Tibial nerve (tissue), 4 donors: ENCODE results near the gene MAML3. TPM values are rescaled to one million over a fixed set of nuclear protein-coding genes. Genes with fewer than 3 reads are reported as not detected.

ENCODE experiments used
- DNase-seq, 2 donors: peaks; one replicate each; pipeline ENCODE4 v3.0.0-alpha.2; 2019; ENCODE audit warnings: low spot score in 2 of 2
- H3K27ac ChIP-seq, 4 donors: fragments of 200-600 bp; sonication (generic) in 3 of 4; one replicate each; pipeline ENCODE4 v1.5.1; 2017 to 2019; ENCODE audit warnings: mild to moderate bottlenecking in 1 of 4
- H3K27me3 ChIP-seq, 2 donors: fragments of 200-600 bp; sonication (generic) in 1 of 2; one replicate each; pipeline versions ENCODE4 v1.5.1 to v1.6.0; 2017 to 2019
- H3K36me3 ChIP-seq, 3 donors: fragments of 200-600 bp; sonication (generic); one replicate each; pipeline ENCODE4 v1.5.1; 2018 to 2019
- H3K4me1 ChIP-seq, 4 donors: fragments of 200-600 bp; sonication (generic) in 3 of 4; one replicate each; pipeline ENCODE4 v1.5.1; 2017 to 2019
- H3K4me3 ChIP-seq, 4 donors: fragments of 200-600 bp; sonication (generic) in 3 of 4; one replicate each; pipeline ENCODE4 v1.5.1; 2017 to 2019; ENCODE audit warnings: mild to moderate bottlenecking in 1 of 4, moderate library complexity in 1 of 4
- H3K9me3 ChIP-seq, 4 donors: fragments of 200-600 bp; sonication (generic) in 3 of 4; one replicate each; pipeline ENCODE4 v1.5.1; 2017 to 2019
- CTCF ChIP-seq, 5 experiments: fragments of 200-600 bp in 3 of 5; fragments of 450-650 bp in 2 of 5; sonication (generic) in 3 of 5; IDR thresholded peaks; one replicate each; pipeline ENCODE4 v1.5.1; 2016 to 2019; ENCODE audit warnings: antibody characterized with exemption in 5 of 5, mild to moderate bottlenecking in 3 of 5, moderate library complexity in 2 of 5
- EP300 ChIP-seq, 2 donors: sonication (generic); formaldehyde crosslinking; IDR thresholded peaks; one replicate each; pipeline ENCODE4 v1.6.1; 2017; ENCODE audit warnings: antibody characterized with exemption in 2 of 2, mild to moderate bottlenecking in 1 of 2
- POLR2A ChIP-seq, 2 donors: fragments of 450-650 bp; IDR thresholded peaks; one replicate each; pipeline ENCODE4 v1.6.1; 2017; ENCODE audit warnings: antibody characterized with exemption in 2 of 2, mild to moderate bottlenecking in 2 of 2, moderate library complexity in 2 of 2
- WGBS, 2 donors: methylation state at CpG; one replicate each; pipeline ENCODE4 v1.1.5; 2018; 5-methylcytosine and 5-hydroxymethylcytosine counted together
- total RNA-seq, 4 donors: library from RNA; depleted of rRNA; stranded (reverse); fragments of >200 nt; gene quantifications; one replicate each; pipeline ENCODE4 v1.1.0, GENCODE V29; 2016

The MAML3 gene
- total RNA-seq, 4 donors from 2014 or later = 8.6 to 10.5 (median 9.4) TPM

- Histone ChIP-seq H3K27ac (no peak overlapping the region), H3K4me3 (no peak overlapping the region), H3K4me1 (peaks cover 0 to 25% (median 0%) of the 10 kb centered on the region in 4 donors), H3K9me3 (no peaks in the 10 kb centered on the region), H3K27me3 (no peaks in the 10 kb centered on the region), H3K36me3 (no peaks in the 10 kb centered on the region)
- no peak for DNase-seq
- no peak for TF ChIP-seq POLR2A (IDR thresholded peaks at IDR 0.05)
- no peak for TF ChIP-seq EP300 (IDR thresholded peaks at IDR 0.05)
- TF ChIP-seq CTCF (IDR thresholded peaks at IDR 0.05) = no peak
- 94 to 100% methylated on average over 2 of the region's 2 CpGs for WGBS, 2 donors
These were observed 313.2 kb downstream of the MAML3 start for GRCh38 chr4:139840773-139841172.

GRCh38 chr4:139839403-139840031 is 314.5 kb downstream of the MAML3 start:
- Histone ChIP-seq H3K4me3 (no peak overlapping the region), H3K27ac (no peak overlapping the region), H3K27me3 (no peaks in the 10 kb centered on the region), H3K9me3 (no peaks in the 10 kb centered on the region), H3K4me1 (peaks cover 0 to 34% (median 0%) of the 10 kb centered on the region in 4 donors), H3K36me3 (no peaks in the 10 kb centered on the region)
- no peak for DNase-seq
- TF ChIP-seq POLR2A (IDR thresholded peaks at IDR 0.05) (no peak), CTCF (IDR thresholded peaks at IDR 0.05) (no peak), EP300 (IDR thresholded peaks at IDR 0.05) (no peak)
- WGBS, 2 donors = 64 to 78% methylated on average over 6 of the region's 6 CpGs

GRCh38 chr4:139838811-139839210 is 315.2 kb downstream of the MAML3 start:
- WGBS, 2 donors = 88 to 91% methylated on average over 3 of the region's 3 CpGs
- TF ChIP-seq EP300 (IDR thresholded peaks at IDR 0.05) = no peak
- no peak for TF ChIP-seq CTCF (IDR thresholded peaks at IDR 0.05)
- no peak for TF ChIP-seq POLR2A (IDR thresholded peaks at IDR 0.05)
- Histone ChIP-seq H3K4me3 (no peak overlapping the region), H3K27me3 (no peaks in the 10 kb centered on the region), H3K36me3 (no peaks in the 10 kb centered on the region), H3K27ac (no peak overlapping the region), H3K4me1 (peaks cover 0 to 35% (median 0%) of the 10 kb centered on the region in 4 donors), H3K9me3 (no peaks in the 10 kb centered on the region)
- DNase-seq = no peak

GRCh38 chr4:139834981-139835391 is 319.0 kb downstream of the MAML3 start:
- 85 to 86% methylated on average over 2 of the region's 2 CpGs for WGBS, 2 donors
- H3K36me3 ChIP-seq = no peaks in the 10 kb centered on the region
- DNase-seq = no peak
- peaks cover 0 to 24% (median 0%) of the 10 kb centered on the region in 4 donors for H3K4me1 ChIP-seq
- no peak overlapping the region for H3K27ac ChIP-seq
- no peaks in the 10 kb centered on the region for H3K27me3 ChIP-seq
- TF ChIP-seq EP300 (IDR thresholded peaks at IDR 0.05) (no peak), POLR2A (IDR thresholded peaks at IDR 0.05) (no peak), CTCF (IDR thresholded peaks at IDR 0.05) (no peak)
- H3K9me3 ChIP-seq = no peaks in the 10 kb centered on the region
- H3K4me3 ChIP-seq = no peak overlapping the region

GRCh38 chr4:139834226-139834662 is 319.7 kb downstream of the MAML3 start:
- DNase-seq = no peak
- WGBS, 2 donors = 81 to 94% methylated on average over 7 to 8 of the region's 8 CpGs
- no peak for TF ChIP-seq EP300 (IDR thresholded peaks at IDR 0.05)
- TF ChIP-seq CTCF (IDR thresholded peaks at IDR 0.05) = no peak
- TF ChIP-seq POLR2A (IDR thresholded peaks at IDR 0.05) = no peak
- no peak overlapping the region for H3K4me3 ChIP-seq
- peaks cover 0 to 18% (median 0%) of the 10 kb centered on the region in 4 donors for H3K4me1 ChIP-seq
- no peaks in the 10 kb centered on the region for H3K27me3 ChIP-seq
- no peaks in the 10 kb centered on the region for H3K36me3 ChIP-seq
- H3K27ac ChIP-seq = no peak overlapping the region
- no peaks in the 10 kb centered on the region for H3K9me3 ChIP-seq
